Measurements from ENCODE around the gene SESN1. TPM values are rescaled to one million over a fixed set of nuclear protein-coding genes. Genes with fewer than 3 reads are reported as not detected.

SESN1 gene
- total RNA-seq, 1 experiment from 2014 or later: 4.2 TPM

- DNase-seq (ENCODE audit: low read depth): no peak
Observed at GRCh38 chr6:109060571-109060970, 34.1 kb downstream of the SESN1 start.

DNA sequence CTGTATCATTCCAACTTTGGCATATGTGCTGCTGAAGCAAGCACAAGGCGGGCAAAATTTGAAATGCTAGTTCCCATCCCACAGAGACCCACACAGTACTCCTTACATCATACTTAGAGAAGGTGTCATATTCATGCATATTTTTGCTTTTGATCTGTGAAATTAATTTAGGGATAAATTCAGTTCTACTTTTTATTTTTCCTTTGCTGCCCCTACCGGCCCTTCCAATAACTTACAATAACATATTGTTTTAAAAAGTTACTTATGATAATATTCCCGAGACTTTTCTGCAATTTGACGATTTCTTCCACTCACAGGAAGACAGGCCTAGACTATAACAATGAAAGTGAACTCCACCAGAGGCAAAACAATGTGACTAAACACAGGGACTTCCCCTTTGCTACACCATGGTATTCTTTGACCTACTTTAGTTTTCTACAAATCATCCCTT is 35.0 kb downstream of the SESN1 start:
- DNase-seq (ENCODE audit: low read depth): peak; percentile 53

DNA sequence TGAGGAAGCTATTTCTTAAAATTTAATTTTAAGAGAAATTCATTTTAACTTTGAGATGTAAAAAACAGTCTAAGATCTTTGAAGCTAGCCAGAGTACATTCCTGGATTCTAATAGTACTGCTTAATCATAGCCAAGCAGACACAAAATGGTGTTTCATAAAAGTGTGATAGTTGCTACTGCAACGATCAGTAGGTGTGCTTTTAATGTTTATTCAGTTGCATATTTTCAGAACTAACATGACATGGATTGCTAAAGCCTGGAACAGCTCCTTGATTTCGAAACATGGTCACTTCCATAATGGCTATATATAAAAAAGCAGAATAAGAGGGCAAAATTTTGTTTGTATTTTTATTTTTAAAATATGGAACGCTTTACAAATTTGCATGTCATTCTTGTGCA is 35.5 kb downstream of the SESN1 start:
- DNase-seq (ENCODE audit: low read depth): no peak

DNA sequence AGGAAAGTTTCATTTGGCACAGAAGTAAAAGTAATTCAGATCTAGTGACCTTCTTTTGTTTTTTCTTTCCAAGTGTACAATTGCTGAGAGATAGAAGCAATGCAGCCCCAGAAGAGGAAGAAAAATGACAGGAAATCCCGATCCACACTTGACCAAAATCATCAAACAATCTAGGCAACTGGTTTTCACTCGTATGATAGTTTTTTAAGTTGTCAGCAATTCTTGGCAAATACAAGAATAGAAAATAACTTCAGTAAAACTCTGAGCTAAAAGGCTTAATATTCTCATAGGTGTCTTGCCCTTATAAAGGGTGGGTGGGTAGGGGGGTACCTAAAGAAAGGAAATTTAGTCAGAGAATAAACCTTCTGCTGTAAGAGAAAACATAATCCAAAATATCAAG is 36.0 kb downstream of the SESN1 start:
- no peak for DNase-seq (ENCODE audit: low read depth)

GRCh38 chr6:109056661-109057060 is 38.0 kb downstream of the SESN1 start:
- DNase-seq (ENCODE audit: low read depth): no peak

GRCh38 chr6:109055771-109056235 is 38.8 kb downstream of the SESN1 start:
- peak; percentile 9 for DNase-seq (ENCODE audit: low read depth)

- no peak for DNase-seq (ENCODE audit: low read depth)
Observed at GRCh38 chr6:109053336-109053735, 41.3 kb downstream of the SESN1 start.

GRCh38 chr6:109052852-109053251 is 41.8 kb downstream of the SESN1 start:
- DNase-seq (ENCODE audit: low read depth): no peak

DNA sequence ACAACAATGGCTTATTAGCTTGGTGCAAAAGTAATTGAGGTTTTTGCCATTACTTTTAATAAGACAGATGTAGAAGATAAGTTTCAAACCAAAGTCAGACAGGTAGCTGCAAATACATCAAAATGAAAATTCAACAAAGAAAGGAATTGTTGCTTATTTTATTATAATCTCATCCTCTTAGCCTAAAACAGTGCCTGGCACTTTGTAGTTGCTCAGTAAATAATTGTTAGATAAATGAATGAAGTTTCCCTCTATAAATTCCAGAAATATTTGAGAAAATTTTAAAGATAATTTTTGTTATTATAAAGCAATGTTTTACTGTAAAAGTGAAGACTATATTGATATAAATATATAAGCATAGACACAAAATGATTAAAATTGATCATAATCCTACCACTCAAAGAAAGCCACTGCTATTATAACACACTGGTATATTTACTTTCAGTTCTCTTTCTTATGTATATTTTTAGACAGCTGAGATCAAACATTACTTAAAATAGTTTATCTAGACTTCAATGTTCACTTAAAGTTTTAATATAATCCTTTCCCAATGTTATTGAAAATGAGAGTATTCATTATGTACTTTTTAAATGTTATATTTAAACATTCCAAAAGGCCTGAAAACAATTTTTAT is 42.5 kb downstream of the SESN1 start:
- DNase-seq (ENCODE audit: low read depth): no peak

GRCh38 chr6:109051301-109052017 is 43.2 kb downstream of the SESN1 start:
- DNase-seq (ENCODE audit: low read depth): no peak

DNA sequence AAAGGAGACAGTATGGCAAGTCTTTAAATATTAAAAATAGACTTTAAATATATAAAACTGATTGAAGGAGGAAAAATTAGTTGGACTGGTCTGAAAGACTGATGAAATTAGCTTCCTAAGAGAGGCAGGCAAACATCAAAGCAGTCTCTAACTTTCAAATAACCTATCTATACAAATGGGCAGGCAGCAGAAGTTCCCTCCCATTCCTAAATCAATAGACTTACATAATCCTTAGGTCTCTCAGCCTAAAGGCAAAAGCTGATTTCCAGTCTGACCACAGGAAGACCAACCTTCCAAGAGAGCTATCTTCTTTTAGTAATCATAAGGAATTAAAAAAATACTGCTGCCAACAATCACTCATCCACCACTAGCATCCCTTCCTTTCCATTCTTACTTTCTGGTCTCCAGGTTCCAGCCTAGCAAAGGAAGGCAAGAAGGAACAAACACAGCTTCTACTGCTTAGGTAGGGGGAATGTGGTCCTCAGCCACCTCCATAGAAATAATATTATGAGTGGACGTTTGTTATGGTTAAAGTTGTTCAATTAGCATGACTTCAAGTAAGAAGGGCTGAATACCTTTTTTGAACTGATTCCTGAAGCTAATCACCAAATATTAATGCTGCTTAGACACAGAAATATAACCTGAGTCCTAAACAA is 44.1 kb downstream of the SESN1 start:
- no peak for DNase-seq (ENCODE audit: low read depth)

GRCh38 chr6:109050012-109050411 is 44.6 kb downstream of the SESN1 start:
- no peak for DNase-seq (ENCODE audit: low read depth)

DNA sequence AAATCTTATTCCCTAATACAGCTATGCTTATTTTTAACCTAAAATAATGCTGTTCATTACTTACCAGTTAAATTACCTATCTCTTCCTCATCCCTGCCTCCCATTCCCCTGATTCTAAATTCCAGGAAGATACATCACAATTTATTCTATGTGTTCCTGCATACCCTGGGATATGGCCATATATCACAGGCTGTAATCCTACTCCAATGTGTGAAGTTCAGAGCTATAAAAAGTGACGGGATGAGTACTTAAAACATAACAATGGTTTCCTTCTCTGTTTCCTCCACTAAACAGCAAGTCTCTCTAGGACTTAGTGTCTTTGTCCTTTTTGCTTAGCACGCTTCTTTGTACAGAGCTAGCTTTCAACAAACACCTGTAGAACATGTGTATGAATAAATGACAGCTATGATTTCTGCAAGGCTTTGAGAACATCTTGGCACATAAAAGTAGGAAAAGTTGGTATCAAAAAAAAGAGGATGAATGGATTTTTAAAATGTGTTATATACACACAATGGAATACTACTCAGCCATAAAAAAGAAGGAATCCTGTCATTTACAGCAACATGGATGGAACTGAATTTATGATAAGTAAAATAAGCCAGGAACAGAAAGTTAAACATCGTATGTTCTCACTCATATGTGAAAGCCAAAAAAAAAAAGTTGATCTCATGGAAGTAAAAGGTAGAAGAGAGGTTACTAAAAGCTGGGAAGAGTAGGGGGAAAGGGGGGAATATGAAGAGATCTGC is 45.8 kb downstream of the SESN1 start:
- no peak for DNase-seq (ENCODE audit: low read depth)

DNA sequence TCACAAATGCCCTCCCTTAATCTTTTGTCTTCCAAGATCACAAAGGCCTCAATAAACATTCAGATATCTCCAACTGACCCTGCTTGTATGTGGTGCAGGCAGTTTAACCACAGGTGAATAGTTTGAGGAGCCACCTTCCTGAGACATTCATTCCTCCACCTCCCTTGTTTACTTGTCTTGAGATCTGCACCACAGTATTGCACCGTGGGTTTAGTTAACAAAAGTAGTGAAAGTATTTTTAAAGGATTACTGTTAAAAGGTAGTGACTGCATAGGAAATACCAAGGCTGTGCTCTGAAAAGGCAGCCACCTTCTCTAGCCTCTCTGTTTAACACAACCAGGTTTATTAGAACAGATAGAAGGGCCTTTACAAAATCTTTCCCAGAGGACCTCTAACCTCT is 46.5 kb downstream of the SESN1 start:
- no peak for DNase-seq (ENCODE audit: low read depth)

DNA sequence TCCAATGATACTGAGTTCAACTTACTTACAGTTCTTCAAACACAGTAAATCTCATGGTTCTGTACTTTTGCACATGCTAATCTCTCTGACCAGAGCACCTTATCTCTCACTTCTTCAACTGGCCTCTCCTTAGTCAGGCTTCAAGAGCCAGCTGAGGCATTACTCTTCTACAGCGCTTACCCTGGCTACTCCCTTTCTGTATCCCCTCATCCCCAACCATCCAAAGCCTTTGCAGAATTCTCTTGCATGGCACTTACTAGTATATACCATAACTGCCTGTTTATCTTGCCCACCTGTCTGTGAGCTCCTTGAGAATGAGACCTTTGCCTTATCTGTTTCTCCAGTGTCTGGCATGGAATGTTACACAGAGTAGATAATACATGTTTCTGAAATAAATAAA is 49.2 kb downstream of the SESN1 start:
- DNase-seq (ENCODE audit: low read depth): no peak

- no peak for DNase-seq (ENCODE audit: low read depth)
Observed at GRCh38 chr6:109039795-109040194, 54.9 kb downstream of the SESN1 start.

GRCh38 chr6:109038837-109039398 is 55.7 kb downstream of the SESN1 start:
- no peak for DNase-seq (ENCODE audit: low read depth)

DNA sequence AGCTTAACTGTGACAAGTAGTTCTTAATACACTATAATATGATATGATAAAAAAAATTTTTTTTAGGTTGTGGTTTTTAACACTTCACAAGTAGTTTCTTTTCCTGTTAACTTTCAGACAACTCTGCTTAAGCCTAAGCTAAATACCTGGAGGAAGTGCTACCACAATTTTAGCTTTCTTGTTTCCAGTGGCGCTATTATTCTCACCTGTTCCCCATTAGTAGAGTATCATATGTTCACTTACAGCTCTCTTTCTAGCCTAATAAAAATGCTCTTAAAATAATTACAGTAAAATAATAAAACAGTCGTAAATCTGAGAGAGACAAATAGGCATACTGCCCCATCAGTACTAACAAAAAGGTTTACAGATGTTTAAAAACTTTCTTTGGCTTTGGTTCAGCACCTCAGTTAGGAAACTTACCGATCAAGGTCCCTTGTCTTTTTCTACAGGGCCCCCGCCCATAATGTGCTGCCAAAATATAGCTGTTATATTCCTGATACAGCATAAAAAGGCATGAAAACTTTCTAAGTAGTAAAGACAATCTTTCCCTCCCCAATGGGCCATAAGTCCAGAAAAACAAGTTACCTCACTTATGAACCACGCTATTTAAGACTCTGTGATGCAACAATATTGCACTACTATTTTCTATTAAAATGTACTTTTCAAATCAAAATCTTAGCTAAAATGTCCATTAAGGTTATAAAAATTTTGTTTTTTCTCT is 57.9 kb downstream of the SESN1 start:
- no peak for DNase-seq (ENCODE audit: low read depth)

DNA sequence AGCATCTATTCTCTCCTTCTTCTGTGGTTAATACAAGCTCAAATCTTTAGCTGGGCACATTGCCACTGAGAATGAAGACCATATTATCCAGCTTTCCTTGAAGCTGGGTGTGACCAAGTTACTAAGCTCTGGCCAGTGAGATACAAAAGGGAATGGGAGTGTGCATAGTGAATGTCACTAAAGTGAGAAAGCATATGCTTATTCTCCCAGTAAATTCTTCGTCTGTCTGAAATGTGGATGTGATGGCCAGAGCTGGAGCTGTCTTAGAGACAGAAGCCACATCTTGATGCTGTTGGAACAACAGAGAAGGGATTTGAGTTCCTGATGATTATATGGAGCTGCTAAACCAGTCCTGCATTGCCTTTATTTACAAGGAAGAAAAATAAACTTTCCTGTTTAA is 60.1 kb downstream of the SESN1 start:
- DNase-seq (ENCODE audit: low read depth): no peak

DNA sequence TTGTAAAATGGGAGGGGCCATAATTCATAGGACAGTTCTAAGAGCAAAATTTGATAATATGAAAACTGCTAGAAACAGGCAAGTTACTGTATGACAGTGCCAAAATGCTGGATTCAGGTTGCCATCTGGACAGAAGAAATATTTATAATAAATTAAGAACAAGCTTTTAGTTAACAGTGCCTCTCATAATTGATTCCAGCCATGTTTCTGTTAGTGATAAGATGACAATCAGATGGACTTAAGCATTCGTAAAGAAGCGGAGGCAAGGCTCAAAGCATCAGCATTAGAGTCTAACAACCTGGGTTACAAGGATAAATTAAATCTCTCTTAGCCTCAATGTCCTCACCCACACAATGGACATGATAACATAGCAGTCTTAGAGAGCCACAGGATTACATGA is 61.0 kb downstream of the SESN1 start:
- DNase-seq (ENCODE audit: low read depth): no peak

- DNase-seq (ENCODE audit: low read depth): no peak
Observed at GRCh38 chr6:109031416-109031815, 63.2 kb downstream of the SESN1 start.

Data from Daoy (cell line).